Suppressor macrophage treated with lipopolysaccharide for 1 hour (primary cell): Measurements from ENCODE around the gene SPDL1.

Source experiments
- DNase-seq, 3 donors: peaks; one replicate each; pipeline ENCODE4 v3.0.0-alpha.2; 2020 to 2022

The SPDL1 gene

GRCh38 chr5:169583424-169584220, at the start of gene SPDL1:
SPDL1 (plus strand) TSS chr5:169583773; CDS start chr5:169588417, 4,644 bp downstream.
- peak; percentile 97 to 99 (median 97) for DNase-seq

- no peak for DNase-seq
These were observed 49.2 kb upstream of the SPDL1 start for GRCh38 chr5:169534311-169534880.

GRCh38 chr5:169534939-169535338, 48.6 kb upstream of the SPDL1 start:
- no peak for DNase-seq

GRCh38 chr5:169538944-169539343, 44.6 kb upstream of the SPDL1 start:
- no peak for DNase-seq

GRCh38 chr5:169542811-169543210, 40.8 kb upstream of the SPDL1 start:
- DNase-seq, result no peak

- no peak for DNase-seq
These were observed 39.2 kb upstream of the SPDL1 start for GRCh38 chr5:169544264-169544950.

- no peak for DNase-seq
These were observed 37.8 kb upstream of the SPDL1 start for GRCh38 chr5:169545762-169546161.

- DNase-seq, result no peak
These were observed 37.2 kb upstream of the SPDL1 start for GRCh38 chr5:169546346-169546745.

- DNase-seq, result no peak
These were observed 36.1 kb upstream of the SPDL1 start for GRCh38 chr5:169547508-169547907.

GRCh38 chr5:169548315-169548714, 35.3 kb upstream of the SPDL1 start:
- peak; percentile 10 to 33 (median 31) for DNase-seq

- DNase-seq, result no peak
These were observed 34.0 kb upstream of the SPDL1 start for GRCh38 chr5:169549453-169550100.

GRCh38 chr5:169550227-169550626, 33.3 kb upstream of the SPDL1 start:
- DNase-seq, result no peak

- no peak for DNase-seq
These were observed 32.4 kb upstream of the SPDL1 start for GRCh38 chr5:169551146-169551545.

GRCh38 chr5:169551696-169552095, 31.9 kb upstream of the SPDL1 start:
- DNase-seq, result no peak

GRCh38 chr5:169554251-169554650, 29.3 kb upstream of the SPDL1 start:
- DNase-seq, result no peak

GRCh38 chr5:169557838-169558237, 25.7 kb upstream of the SPDL1 start:
- DNase-seq, result no peak

GRCh38 chr5:169561893-169562292, 21.7 kb upstream of the SPDL1 start:
- DNase-seq, result no peak

GRCh38 chr5:169563369-169563768, 20.2 kb upstream of the SPDL1 start:
- no peak for DNase-seq

GRCh38 chr5:169566202-169566601, 17.4 kb upstream of the SPDL1 start:
- DNase-seq, result no peak

- no peak for DNase-seq
These were observed 16.5 kb upstream of the SPDL1 start for GRCh38 chr5:169567079-169567478.

- DNase-seq, result no peak
These were observed 14.1 kb upstream of the SPDL1 start for GRCh38 chr5:169569513-169569912.

GRCh38 chr5:169571355-169571754, 12.2 kb upstream of the SPDL1 start:
- no peak for DNase-seq

- no peak for DNase-seq
These were observed 9.4 kb upstream of the SPDL1 start for GRCh38 chr5:169574134-169574646.
